H1 (cell line): ENCODE results near the gene DLGAP3. TPM values are rescaled to one million over a fixed set of nuclear protein-coding genes. Genes with fewer than 3 reads are reported as not detected.

Experiments
- CTCF ChIA-PET: fragments of 300-600 bp; sonication (Branson Sonifier 250); formaldehyde crosslinking; loops from one replicate; lab custom pipeline; 2021; ENCODE audit not compliant: partially characterized antibody; lab: Charles Lee
- POLR2A ChIA-PET: fragments of 300-600 bp; sonication (Branson Sonifier 250); formaldehyde crosslinking; loops from one replicate; lab custom pipeline; 2021; ENCODE audit warnings: inconsistent platforms; ENCODE audit not compliant: partially characterized antibody; lab: Charles Lee
- DNase-seq, 2 experiments: peaks; one replicate each; pipeline versions ENCODE4 v3.0.0 to v3.0.0-alpha.2; 2010 to 2022; ENCODE audit warnings: low spot score in 2 of 2, low read depth in 1 of 2, mixed read lengths in 1 of 2
- FAIRE-seq: peaks from 2 replicates; lab custom pipeline; 2011; peaks lifted over from hg19 to GRCh38; lab: Jason Lieb, UNC
- H2AFZ ChIP-seq: 2 replicates; pipeline ENCODE4 v1.8.1; 2012; ENCODE audit warnings: low read length, inconsistent platforms
- H2AK5ac ChIP-seq: 2 replicates; pipeline ENCODE4 v1.6.1; 2013; ENCODE audit warnings: low read depth, low read length
- H2BK120ac ChIP-seq: replicated peaks from 2 replicates; pipeline ENCODE3; 2013; ENCODE audit warnings: low read depth, low read length, inconsistent platforms
- H2BK12ac ChIP-seq: 2 replicates; pipeline ENCODE4 v1.6.1; 2013; ENCODE audit warnings: low read depth, low read length
- H2BK15ac ChIP-seq: 2 replicates; pipeline ENCODE4 v1.6.1; 2013; ENCODE audit warnings: low read length
- H2BK20ac ChIP-seq: 2 replicates; pipeline ENCODE4 v1.6.1; 2013; ENCODE audit warnings: low read length
- H2BK5ac ChIP-seq: 2 replicates; pipeline ENCODE4 v1.6.1; 2013; ENCODE audit warnings: low read depth, low read length
- H3K14ac ChIP-seq: 2 replicates; pipeline ENCODE4 v1.6.1; 2013; ENCODE audit warnings: inconsistent platforms; ENCODE audit not compliant: insufficient read length
- H3K18ac ChIP-seq: 2 replicates; pipeline ENCODE4 v1.6.1; 2013; ENCODE audit warnings: low read length; ENCODE audit errors: extremely low read depth
- H3K23ac ChIP-seq: 2 replicates; pipeline ENCODE4 v1.6.1; 2013; ENCODE audit warnings: inconsistent platforms; ENCODE audit not compliant: insufficient read length
- H3K23me2 ChIP-seq: 2 replicates; pipeline ENCODE4 v1.6.1; 2013; ENCODE audit warnings: low read depth, low read length
- H3K27ac ChIP-seq: 2 replicates; pipeline ENCODE4 v1.6.1; 2011; ENCODE audit warnings: low read depth, low read length, inconsistent platforms
- H3K27me3 ChIP-seq, 4 experiments: replicated peaks in 1 of 4; 1 replicate in 1 of 4; 2 replicates in 3 of 4; pipeline versions ENCODE4 v1.6.1 to v1.8.1; 2011 to 2013; ENCODE audit warnings: low read length in 3 of 4, mild to moderate bottlenecking in 3 of 4, inconsistent platforms in 2 of 4, mixed read lengths in 2 of 4, moderate library complexity in 1 of 4; ENCODE audit not compliant: control insufficient read depth in 3 of 4, insufficient read depth in 3 of 4; ENCODE audit errors: extremely low read depth in 1 of 4
- H3K36me3 ChIP-seq, 4 experiments: 2 replicates each; pipeline versions ENCODE4 v1.6.1 to v1.8.1; 2011 to 2013; ENCODE audit warnings: mild to moderate bottlenecking in 4 of 4, low read length in 3 of 4, moderate library complexity in 2 of 4, control low read depth in 1 of 4, inconsistent platforms in 1 of 4; ENCODE audit not compliant: insufficient read depth in 4 of 4, control insufficient read depth in 2 of 4
- H3K4ac ChIP-seq: replicated peaks from 2 replicates; pipeline ENCODE3; 2013; ENCODE audit warnings: low read length, low read depth, mixed read lengths, inconsistent platforms; ENCODE audit not compliant: insufficient read length
- H3K4me1 ChIP-seq, 4 experiments: replicated peaks in 1 of 4; 1 replicate in 1 of 4; 2 replicates in 3 of 4; pipeline versions ENCODE4 v1.6.1 to v1.8.1; 2011 to 2013; ENCODE audit warnings: low read length in 3 of 4, inconsistent platforms in 2 of 4, mixed read lengths in 1 of 4; ENCODE audit not compliant: insufficient read depth in 4 of 4, control insufficient read depth in 3 of 4
- H3K4me2 ChIP-seq, 2 experiments: 2 replicates each; pipeline versions ENCODE4 v1.6.1 to v1.8.1; 2011 to 2013; ENCODE audit warnings: low read depth in 2 of 2, low read length in 2 of 2, control low read depth in 1 of 2, inconsistent platforms in 1 of 2, mild to moderate bottlenecking in 1 of 2; ENCODE audit not compliant: insufficient read depth in 1 of 2
- H3K4me3 ChIP-seq, 4 experiments: fragments of 200-600, 300-600 bp in 1 of 4; sonication (generic), shearing (Covaris generic), sonication (Bioruptor Twin) in 1 of 4; 2 replicates each; pipeline versions ENCODE4 v1.5.1 to v1.8.1; 2011 to 2016; ENCODE audit warnings: low read length in 4 of 4, low read depth in 3 of 4, control low read depth in 2 of 4, inconsistent platforms in 2 of 4, mild to moderate bottlenecking in 2 of 4, mixed read lengths in 1 of 4, moderate library complexity in 1 of 4; ENCODE audit not compliant: insufficient read depth in 2 of 4; ENCODE audit errors: extremely low read depth in 1 of 4
- H3K56ac ChIP-seq: replicated peaks from 2 replicates; pipeline ENCODE3; 2013; ENCODE audit warnings: low read depth, mild to moderate bottlenecking, mixed read lengths, low read length, inconsistent platforms; ENCODE audit not compliant: insufficient read length
- H3K79me1 ChIP-seq: 2 replicates; pipeline ENCODE4 v1.6.1; 2013; ENCODE audit warnings: low read depth, low read length, control low read depth
- H3K79me2 ChIP-seq, 2 experiments: 2 replicates each; pipeline versions ENCODE4 v1.6.1 to v1.8.1; 2012 to 2013; ENCODE audit warnings: low read length in 2 of 2, mild to moderate bottlenecking in 2 of 2, inconsistent platforms in 1 of 2; ENCODE audit not compliant: insufficient read depth in 2 of 2, control insufficient read depth in 1 of 2
- H3K9ac ChIP-seq, 4 experiments: replicated peaks in 1 of 4; 1 replicate in 1 of 4; 2 replicates in 3 of 4; pipeline versions ENCODE4 v1.6.1 to v1.8.1; 2011 to 2013; ENCODE audit warnings: low read depth in 3 of 4, low read length in 3 of 4, control low read depth in 2 of 4, mild to moderate bottlenecking in 2 of 4, moderate library complexity in 2 of 4, inconsistent platforms in 1 of 4; ENCODE audit errors: extremely low read depth in 1 of 4
- H3K9me3 ChIP-seq, 2 experiments: 2 replicates each; pipeline versions ENCODE4 v1.6.1 to v1.8.1; 2012 to 2013; ENCODE audit warnings: mild to moderate bottlenecking in 2 of 2, moderate library complexity in 2 of 2, control low read depth in 1 of 2, inconsistent platforms in 1 of 2, low read depth in 1 of 2, low read length in 1 of 2, mixed read lengths in 1 of 2; ENCODE audit not compliant: insufficient read depth in 2 of 2
- H4K20me1 ChIP-seq, 2 experiments: replicated peaks in 1 of 2; 2 replicates each; pipeline versions ENCODE3 to v1.8.1; 2011 to 2013; ENCODE audit warnings: inconsistent platforms in 2 of 2, low read length in 2 of 2, mild to moderate bottlenecking in 1 of 2; ENCODE audit not compliant: insufficient read depth in 2 of 2, control insufficient read depth in 1 of 2
- H4K5ac ChIP-seq: 2 replicates; pipeline ENCODE4 v1.6.1; 2013; ENCODE audit warnings: low read length, low read depth, mixed read lengths, inconsistent platforms; ENCODE audit not compliant: insufficient read length
- H4K8ac ChIP-seq: 2 replicates; pipeline ENCODE4 v1.8.0; 2013; ENCODE audit warnings: mild to moderate bottlenecking, moderate library complexity, low read length, inconsistent platforms; ENCODE audit not compliant: insufficient read depth; ENCODE audit errors: extremely low read depth
- H4K91ac ChIP-seq: replicated peaks from 2 replicates; pipeline ENCODE3; 2013; ENCODE audit warnings: low read length, mixed read lengths, inconsistent platforms; ENCODE audit not compliant: insufficient read length
- CBX8 ChIP-seq: fragments of 300-800, 300-1000 bp; sonication (generic); IDR thresholded peaks from 2 replicates; pipeline ENCODE4 v1.7.1; 2016; ENCODE audit warnings: low read depth, low read length, borderline replicate concordance
- CTBP2 ChIP-seq: IDR thresholded peaks from 2 replicates; pipeline ENCODE4 v1.7.0; 2011; ENCODE audit warnings: borderline replicate concordance, mild to moderate bottlenecking, moderate library complexity, mixed read lengths, low read length; ENCODE audit not compliant: insufficient read depth, insufficient read length
- HDAC2 ChIP-seq, 2 experiments: fragments of 300-600 bp in 1 of 2; sonication (generic) in 1 of 2; IDR thresholded peaks; 2 replicates each; pipeline ENCODE4 v1.6.1; 2011 to 2012; ENCODE audit warnings: low read depth in 2 of 2, low read length in 2 of 2, mild to moderate bottlenecking in 2 of 2, moderate library complexity in 2 of 2, borderline replicate concordance in 1 of 2, inconsistent platforms in 1 of 2
- KDM1A ChIP-seq: fragments of 200-600, 300-600 bp; sonication (generic); IDR thresholded peaks from 2 replicates; pipeline ENCODE4 v1.7.1; 2016; ENCODE audit warnings: mild to moderate bottlenecking, low read length, borderline replicate concordance
- SIRT6 ChIP-seq: IDR thresholded peaks from one replicate; pipeline ENCODE4 v1.7.1; 2012; ENCODE audit warnings: low read length, inconsistent platforms
- WGBS, 2 experiments: shearing (Covaris generic) in 1 of 2; methylation state at CpG; one replicate each; pipeline versions ENCODE4 v1.1.6 to v1.1.7; 2013 to 2015; ENCODE audit warnings: low lambda C conversion rate in 2 of 2, mixed read lengths in 2 of 2, inconsistent platforms in 1 of 2, low coverage in 1 of 2, missing lambda C conversion rate in 1 of 2; ENCODE audit not compliant: insufficient replicate concordance in 2 of 2, insufficient coverage in 1 of 2, insufficient read length in 1 of 2; ENCODE audit errors: extremely low coverage in 1 of 2, missing lambda C conversion rate in 1 of 2; 5-methylcytosine and 5-hydroxymethylcytosine counted together
- polyA plus RNA-seq, 7 experiments: library from polyadenylated mRNA; depleted of rRNA in 3 of 7; stranded (reverse) in 5 of 7; unstranded in 2 of 7; fragments of >200 nt in 5 of 7; fragments of 200-250 nt in 2 of 7; gene quantifications; 1 replicate in 5 of 7; 2 replicates in 1 of 7; 4 replicates in 1 of 7; pipeline versions ENCODE4 v1.2.1 to v1.2.3, GENCODE V29; 2011 to 2013; ENCODE audit warnings: missing spikeins in 2 of 7, mixed read lengths in 2 of 7
- total RNA-seq: library from RNA; stranded (reverse); fragmentation: NEBNext Ultra II Directional; extraction: Animal tissue kit (Norgen Biotek cat#: 25700); gene quantifications from 2 replicates; pipeline ENCODE4 v1.2.1, GENCODE V29; 2021
- TF ChIP-seq, protein P1 (sequence below): IDR thresholded peaks from 2 replicates; pipeline ENCODE4 v1.6.1; 2012; ENCODE audit warnings: inconsistent platforms

Gene DLGAP3
- total and polyA plus RNA-seq, 2 of the 8 experiments (the other 6 are each of a cell fraction or from before 2014, with no cell fraction given): 3.8 to 13.2 TPM

- Histone ChIP-seq H3K4me1 (peaks cover 0 to 6% (median 2%) of the 10 kb centered on the region in 4 experiments; a peak in 2 of 7 replicates), H3K79me2 (no peaks in the 10 kb centered on the region), H2BK5ac (no peak overlapping the region), H3K23ac (no peak overlapping the region), H3K27ac (no peak overlapping the region), H3K4me2 (no peak overlapping the region), H3K9ac (no peak overlapping the region), H2BK15ac (no peak overlapping the region), H2AFZ (no peak overlapping the region), H4K91ac (no peak overlapping the region), H3K27me3 (no peaks in the 10 kb centered on the region), H4K8ac (no peak overlapping the region), H3K14ac (no peak overlapping the region), H3K36me3 (no peaks in the 10 kb centered on the region), H2BK120ac (no peak overlapping the region), H4K20me1 (no peaks in the 10 kb centered on the region), H3K4ac (no peak overlapping the region), H3K23me2 (no peaks in the 10 kb centered on the region), H3K9me3 (no peaks in the 10 kb centered on the region), H2BK12ac (no peak overlapping the region), H3K56ac (no peak overlapping the region), H3K4me3 (no peak overlapping the region), H2AK5ac (no peak overlapping the region), H2BK20ac (no peak overlapping the region), H4K5ac (no peak overlapping the region), H3K79me1 (no peaks in the 10 kb centered on the region), H3K18ac (no peak overlapping the region)
- POLR2A ChIA-PET: interaction anchor here (5.3 kb wide), 1 partner anchor 9 kb away, joined by 35 read pairs; the partner anchor contains the start of gene TMEM35B
- CTCF ChIA-PET: interaction anchor here (0.8 to 1.5 kb wide), 7 partner anchors 9 to 596 kb away, joined by 3 to 8 read pairs (median 4); partner anchors contain the start of gene TMEM35B
- TF ChIP-seq HDAC2 (IDR thresholded peaks at IDR 0.05; ENCODE audit: borderline replicate concordance in 1 of 2, low read depth in 2 of 2, low read length in 2 of 2) (no peak), KDM1A (no peak), SIRT6 (no peak), CBX8 (no peak), CTBP2 (no peak)
- TF ChIP-seq, protein P1, sequence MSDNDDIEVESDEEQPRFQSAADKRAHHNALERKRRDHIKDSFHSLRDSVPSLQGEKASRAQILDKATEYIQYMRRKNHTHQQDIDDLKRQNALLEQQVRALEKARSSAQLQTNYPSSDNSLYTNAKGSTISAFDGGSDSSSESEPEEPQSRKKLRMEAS: no peak
- no peak for DNase-seq
- WGBS, 2 experiments: 92% methylated on average over 6 of the region's 6 CpGs; no CpG with 5 or more reads in 1 of the 2 experiments
- no peak for FAIRE-seq
Observed at GRCh38 chr1:34975771-34976170, 46.3 kb upstream of the DLGAP3 start.
